HG03565 (cell line): ENCODE measurements around the gene NLRP11.

Experiments used
- ATAC-seq: cut with Tn5 transposase; IDR thresholded peaks from one replicate; pipeline ENCODE4 v1.9.1; 2021; ENCODE audit warnings: mild to moderate bottlenecking, moderate library complexity; ENCODE audit not compliant: unreplicated experiment

The NLRP11 gene

GRCh38 chr19:55831846-55832245 is at the start of gene NLRP11:
TSS of gene NLRP11 (minus strand) at chr19:55831999. CDS start at chr19:55818174, 13,825 bp downstream.
- no peak for ATAC-seq

- no peak for ATAC-seq
Measured at GRCh38 chr19:55877211-55877610, 45.4 kb upstream of the NLRP11 start.

DNA sequence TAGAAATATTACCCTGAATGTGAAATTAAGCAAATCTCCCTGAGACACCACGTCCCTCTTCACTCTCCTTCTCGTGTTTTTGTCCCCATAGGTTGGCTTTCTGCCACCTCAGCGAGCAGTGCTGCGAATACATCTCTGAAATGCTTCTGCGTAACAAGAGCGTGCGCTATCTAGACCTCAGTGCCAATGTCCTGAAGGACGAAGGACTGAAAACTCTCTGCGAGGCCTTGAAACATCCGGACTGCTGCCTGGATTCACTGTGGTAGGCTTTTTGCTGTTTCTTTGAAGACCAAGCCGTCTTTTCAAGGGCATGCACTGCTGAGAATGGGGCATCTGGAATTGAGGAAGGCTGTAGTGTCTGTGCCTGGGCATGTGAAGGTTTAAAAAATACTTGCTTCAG is 38.9 kb upstream of the NLRP11 start:
- ATAC-seq, result no peak

DNA sequence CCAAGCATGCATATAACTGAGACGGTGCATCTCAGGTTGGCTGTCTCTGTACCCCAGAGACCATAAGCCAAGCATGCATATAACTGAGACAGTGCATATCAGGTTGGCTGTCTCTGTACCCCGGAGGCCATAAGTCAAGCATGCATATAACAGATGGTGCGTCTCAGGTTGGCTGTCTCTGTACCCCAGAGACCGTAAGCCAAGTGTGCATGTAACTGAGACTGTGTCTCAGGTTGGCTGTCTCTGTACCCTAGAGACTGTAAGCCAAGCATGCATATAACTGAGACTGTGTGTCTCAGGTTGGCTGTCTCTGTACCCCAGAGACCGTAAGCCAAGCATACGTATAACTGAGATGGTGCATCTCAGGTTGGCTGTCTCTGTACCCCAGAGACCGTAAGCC is 35.3 kb upstream of the NLRP11 start:
- ATAC-seq, result no peak

- no peak for ATAC-seq
Measured at GRCh38 chr19:55866521-55866920, 34.7 kb upstream of the NLRP11 start.

DNA sequence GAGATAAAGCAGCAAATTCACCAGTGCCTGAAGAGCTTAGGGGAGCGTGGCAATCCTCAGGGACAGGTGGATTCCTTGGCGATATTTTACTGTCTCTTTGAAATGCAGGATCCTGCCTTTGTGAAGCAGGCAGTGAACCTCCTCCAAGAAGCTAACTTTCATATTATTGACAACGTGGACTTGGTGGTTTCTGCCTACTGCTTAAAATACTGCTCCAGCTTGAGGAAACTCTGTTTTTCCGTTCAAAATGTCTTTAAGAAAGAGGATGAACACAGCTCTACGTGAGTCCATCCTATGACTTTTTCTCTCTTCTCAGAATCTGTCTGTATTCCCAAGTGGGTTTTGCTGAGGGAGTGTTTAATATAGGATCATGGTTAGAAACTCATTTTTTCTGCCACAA is 27.2 kb upstream of the NLRP11 start:
- no peak for ATAC-seq

DNA sequence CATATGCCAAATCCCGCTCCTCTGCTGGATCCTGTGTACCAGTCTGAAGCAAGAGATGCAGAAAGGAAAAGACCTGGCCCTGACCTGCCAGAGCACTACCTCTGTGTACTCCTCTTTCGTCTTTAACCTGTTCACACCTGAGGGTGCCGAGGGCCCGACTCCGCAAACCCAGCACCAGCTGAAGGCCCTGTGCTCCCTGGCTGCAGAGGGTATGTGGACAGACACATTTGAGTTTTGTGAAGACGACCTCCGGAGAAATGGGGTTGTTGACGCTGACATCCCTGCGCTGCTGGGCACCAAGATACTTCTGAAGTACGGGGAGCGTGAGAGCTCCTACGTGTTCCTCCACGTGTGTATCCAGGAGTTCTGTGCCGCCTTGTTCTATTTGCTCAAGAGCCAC is 26.6 kb upstream of the NLRP11 start:
- no peak for ATAC-seq

- no peak for ATAC-seq
Measured at GRCh38 chr19:55857974-55858373, 26.2 kb upstream of the NLRP11 start.

DNA sequence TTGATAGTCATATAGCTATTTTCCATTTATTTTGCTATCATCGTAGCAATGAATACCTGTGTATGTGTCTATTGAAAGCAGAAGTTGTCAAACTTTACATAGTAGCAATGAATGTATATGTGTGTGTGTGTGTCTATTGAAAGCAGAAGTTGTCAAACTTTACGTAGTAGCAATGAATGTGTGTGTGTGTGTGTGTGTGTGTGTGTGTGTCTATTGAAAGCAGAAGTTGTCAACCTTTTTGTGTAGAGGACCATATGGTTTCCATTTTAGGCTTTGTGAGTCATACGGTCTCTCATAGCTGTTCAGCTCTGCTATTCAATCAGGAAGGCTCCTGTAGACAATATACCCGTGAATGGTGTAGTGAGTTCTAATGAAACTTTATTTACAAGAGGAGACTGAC is 25.4 kb upstream of the NLRP11 start:
- no peak for ATAC-seq

DNA sequence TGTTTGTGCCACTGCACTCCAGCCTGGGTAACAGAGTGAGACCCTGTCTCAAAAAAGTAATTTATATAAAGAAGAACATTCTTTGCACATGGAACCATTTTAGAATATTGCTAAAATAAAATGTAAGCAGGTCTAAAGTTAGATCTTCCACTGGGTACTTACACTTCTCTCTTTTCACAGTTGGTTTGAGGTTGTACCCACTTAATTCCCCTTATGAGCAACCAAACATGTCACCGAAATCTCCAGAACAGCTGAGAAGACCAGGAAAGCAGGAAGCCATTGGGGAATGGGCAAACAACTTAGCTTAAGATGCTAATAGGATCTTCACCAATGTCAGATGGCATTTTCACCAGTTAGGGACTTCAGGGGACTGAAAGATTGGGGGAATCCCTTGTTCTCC is 23.4 kb upstream of the NLRP11 start:
- no peak for ATAC-seq

- ATAC-seq, result no peak
Measured at GRCh38 chr19:55838906-55839305, 7.1 kb upstream of the NLRP11 start.

DNA sequence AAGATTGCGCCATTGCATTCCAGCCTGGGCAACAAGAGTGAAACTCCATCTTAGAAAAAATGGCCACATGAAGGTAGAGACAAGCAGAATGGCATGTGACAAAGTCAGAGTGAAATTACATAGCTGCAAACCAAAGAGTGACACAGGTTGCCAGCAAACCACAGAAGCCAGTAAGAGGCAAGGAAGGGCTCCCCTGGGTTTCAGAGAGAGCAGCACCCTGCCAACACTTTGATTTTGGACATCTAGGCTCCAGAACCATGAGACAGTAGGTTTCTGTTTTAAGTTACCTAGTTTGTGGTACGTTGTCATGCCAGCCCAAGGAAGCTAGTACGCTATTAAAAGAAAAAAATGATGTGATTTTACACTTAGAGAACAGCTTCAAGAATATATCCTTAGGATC is 6.5 kb upstream of the NLRP11 start:
- ATAC-seq, result no peak

DNA sequence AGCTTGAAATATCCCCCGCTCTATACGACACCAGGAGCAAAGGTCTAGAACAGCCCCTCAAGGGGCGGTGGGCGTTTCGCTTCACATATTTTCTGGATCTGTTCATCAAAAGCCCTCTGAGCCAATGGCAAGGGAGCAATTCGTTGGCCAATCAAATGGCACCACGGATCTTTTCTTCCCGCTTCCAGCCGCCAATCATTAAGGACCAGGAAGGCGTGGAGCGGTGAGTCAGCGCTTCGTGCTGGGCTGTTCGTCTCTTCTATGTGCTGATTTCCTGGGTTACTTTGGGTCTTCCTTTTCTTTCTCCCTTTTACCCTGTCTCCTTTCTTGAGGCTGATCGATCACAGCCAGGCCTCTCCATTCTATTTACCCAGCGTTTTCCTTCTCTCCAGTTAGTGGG is 4.5 kb upstream of the NLRP11 start, which contains the start of gene NLRP4:
Gene NLRP4, plus strand, starts transcription at position 201 of the 400 bp plus-strand sequence. CDS start 15,541 bp downstream, outside the sequence.
- no peak for ATAC-seq

DNA sequence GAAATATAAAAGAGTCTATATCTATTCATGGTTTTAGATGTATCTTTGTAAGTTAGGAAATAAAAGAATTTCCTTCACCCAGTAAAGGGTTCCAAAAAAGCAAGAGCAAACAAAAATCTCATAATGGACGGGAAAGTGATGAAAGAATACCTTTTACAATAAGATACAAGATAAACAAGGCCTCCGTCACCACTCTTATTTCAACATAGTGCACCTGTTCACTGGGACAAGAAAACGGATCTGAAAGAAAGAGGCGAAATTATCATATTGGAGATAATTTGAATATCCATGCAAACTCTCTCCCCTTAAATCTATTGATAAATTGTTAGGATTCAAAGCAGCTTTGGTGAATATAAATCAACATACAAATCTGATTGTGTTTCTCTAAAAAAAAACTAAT is 877 bp upstream of the NLRP11 start:
- ATAC-seq, result no peak

DNA sequence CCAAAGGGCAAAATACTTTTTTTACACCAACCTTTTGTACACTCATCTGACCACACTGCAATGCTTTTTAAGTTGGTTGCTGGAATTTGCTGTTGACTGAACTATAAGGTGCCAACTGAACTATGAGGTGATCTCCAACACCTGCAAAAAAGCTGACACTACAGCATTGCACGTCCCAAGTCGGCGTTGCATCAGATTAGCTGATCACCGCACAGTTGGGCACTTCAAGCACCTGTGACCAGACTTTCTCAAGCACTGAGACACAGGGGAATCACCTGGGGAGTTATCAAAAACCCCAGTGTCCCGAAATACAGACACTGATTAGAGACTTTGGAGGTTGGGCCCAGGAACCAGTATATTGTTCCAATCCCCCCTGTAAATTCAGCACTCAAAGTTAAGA is 1.1 kb downstream of the NLRP11 start:
- no peak for ATAC-seq

DNA sequence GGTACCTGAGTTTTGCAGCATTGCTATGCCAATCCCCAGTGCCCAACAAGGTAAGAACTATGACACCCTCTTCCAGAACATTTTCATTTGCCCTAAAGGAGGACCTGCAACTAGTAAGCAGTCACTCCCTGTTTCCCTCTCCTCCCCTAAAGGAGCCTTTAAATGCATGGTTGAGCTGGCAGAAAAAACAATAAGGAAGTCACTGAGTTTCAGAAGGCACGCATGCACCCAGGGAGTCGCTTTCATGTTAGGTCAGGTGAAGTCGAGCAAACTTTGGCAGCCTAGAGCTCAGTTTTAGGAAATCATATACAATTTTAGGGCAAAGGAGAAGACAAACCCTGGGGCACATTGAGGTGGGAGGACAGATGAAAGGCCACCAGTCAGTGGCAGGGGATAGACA is 11.8 kb downstream of the NLRP11 start:
- ATAC-seq, result no peak

DNA sequence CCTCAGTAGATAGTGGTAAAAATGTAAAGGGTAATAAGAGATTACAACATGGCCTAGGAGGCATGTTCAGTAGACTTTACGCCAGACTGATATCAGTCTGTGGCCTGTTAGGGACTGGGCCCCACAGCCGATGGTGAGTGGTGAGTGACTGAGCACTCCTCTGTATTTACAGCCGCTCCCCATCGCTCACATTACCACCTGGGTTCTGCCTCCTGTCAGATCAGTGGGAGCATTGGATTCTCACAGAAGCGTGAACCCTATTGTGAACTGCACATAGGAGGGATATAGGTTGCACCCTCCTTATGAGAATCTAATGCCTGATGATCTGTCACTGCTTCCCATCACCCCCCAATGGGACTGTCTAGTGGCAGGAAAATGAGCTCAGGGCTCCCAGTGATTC is 17.9 kb downstream of the NLRP11 start:
- ATAC-seq, result no peak

DNA sequence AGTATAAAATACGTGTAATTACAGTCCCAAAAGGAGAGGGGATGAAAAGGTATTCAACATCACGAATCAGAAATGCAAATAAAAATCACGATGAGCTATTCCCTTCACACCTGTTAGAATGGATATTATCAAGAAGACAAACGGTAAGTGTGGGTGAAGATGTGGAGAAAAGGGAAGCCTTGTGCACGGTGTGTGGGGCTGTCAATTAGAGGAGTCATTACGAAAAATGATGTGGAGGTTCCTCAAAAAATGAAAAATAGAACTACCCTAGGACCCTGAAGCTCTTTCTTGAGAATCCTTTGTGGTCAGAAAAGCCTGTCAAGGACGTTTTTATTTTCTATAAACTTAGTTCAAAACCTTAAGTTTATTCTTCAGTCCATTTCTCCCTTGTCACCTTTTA is 19.4 kb downstream of the NLRP11 start:
- no peak for ATAC-seq

- no peak for ATAC-seq
Measured at GRCh38 chr19:55811340-55811739, 20.5 kb downstream of the NLRP11 start.

- no peak for ATAC-seq
Measured at GRCh38 chr19:55809381-55810058, 22.3 kb downstream of the NLRP11 start.

- ATAC-seq, result no peak
Measured at GRCh38 chr19:55802281-55802680, 29.5 kb downstream of the NLRP11 start.

DNA sequence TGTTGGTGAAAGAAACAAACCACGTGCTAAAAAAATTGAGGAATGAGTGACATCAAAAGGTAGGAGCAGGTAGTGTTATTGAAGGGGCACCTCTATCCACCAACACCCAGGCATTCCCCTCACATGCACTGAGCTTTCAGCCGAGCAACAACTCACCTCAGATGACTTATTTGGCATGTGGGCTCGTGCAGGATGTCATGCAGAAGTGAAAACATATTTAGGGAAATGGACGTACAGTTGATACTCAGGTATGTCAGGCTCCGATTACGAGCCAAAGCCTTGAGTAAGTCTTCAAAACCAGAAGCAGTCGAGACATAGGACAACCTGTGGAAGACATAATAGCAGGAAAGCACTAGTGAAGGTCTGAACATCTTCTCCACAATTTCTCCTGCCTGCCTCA is 30.4 kb downstream of the NLRP11 start:
- ATAC-seq, result no peak

DNA sequence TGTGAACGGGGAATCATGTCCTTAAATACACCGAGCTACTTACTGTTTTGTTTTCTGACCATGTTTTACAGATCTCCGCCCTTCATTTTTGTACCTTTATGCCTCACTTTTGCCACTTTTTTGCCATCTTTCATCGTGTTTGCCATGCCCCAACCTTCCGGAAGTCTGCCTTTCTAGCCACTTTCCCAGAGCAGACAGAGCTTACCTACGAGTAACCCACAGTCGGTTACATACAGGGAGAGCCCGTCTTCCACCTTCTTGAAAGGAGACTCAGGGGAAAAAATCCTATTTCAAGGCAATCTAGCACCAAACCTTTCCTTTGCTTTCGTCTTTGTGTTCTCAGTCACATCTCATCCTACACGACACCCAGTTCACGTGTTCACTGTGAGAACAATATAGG is 36.8 kb downstream of the NLRP11 start:
- no peak for ATAC-seq
